ENCODE data around the gene BSN. TPM values are rescaled to one million over a fixed set of nuclear protein-coding genes. Genes with fewer than 3 reads are reported as not detected.
"Not testable (repeated sequence)": the region's sequence is repeated elsewhere in the genome, so short reads cannot be mapped to it uniquely, and the experiment has no call there.

Gene BSN
- total RNA-seq, 4 donors from 2014 or later = under 0.01 to 0.32 (median 0.27) TPM; not detected in 1

DNA sequence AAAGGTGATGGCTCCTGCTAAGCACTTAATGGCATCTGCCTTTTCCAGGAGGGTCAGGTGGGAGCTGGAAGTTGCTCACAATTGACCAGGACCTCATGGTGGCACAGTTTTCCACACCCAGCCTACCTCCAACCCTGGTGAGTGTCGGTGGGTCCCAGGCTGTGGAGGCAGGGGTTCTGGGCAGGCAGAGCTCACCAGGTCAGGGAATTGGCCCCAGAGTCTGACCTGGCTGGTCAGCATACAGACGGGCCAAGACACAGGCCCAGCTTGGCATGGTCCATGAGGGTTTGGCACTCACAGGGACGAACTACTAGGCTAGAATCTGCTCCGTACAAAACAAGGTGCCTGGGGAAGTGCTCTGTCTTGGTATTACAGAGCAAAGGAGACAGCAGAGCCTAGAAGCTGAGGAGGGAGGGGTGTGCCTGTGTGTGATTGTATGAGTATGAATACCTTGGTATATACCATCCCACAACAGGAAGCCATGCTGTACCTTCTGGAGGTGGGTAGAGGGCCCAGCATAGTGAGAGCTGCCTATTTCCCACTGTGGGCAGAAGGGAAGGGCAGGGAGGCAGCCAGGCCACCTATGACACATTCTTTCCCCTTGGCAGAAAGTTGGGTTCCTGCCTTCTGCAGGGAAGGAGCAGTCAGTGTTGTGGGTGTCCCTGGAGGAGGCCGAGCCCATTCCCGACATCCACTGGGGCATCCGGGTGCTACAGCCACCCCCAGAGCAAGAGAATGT is 126.4 kb downstream of the BSN start:
- 89 to 90% methylated on average over 2 to 5 of the region's 7 CpGs for WGBS, 2 donors (ENCODE audit: low coverage in 1 of 2)
- H3K4me1 ChIP-seq = peaks cover 0 to under 1% (median 0%) of the 10 kb centered on the region in 4 donors
- intact Hi-C loops (cut with DNase I; ENCODE audit: low total_unique reads) = no loop called here
- no peaks in the 10 kb centered on the region for H3K9me3 ChIP-seq
- H3K4me3 ChIP-seq = no peak overlapping the region
- in situ Hi-C loops (cut with MboI; ENCODE audit: low pct_ligation_motif_present in 1 of 4, low pct_unique_long_range_greater_than_20kb in 1 of 4, low sequenced_read_pairs in 3 of 4) = no loop called here
- H3K27ac ChIP-seq = no peak overlapping the region
- no peak for DNase-seq
- peaks cover 0 to 67% (median 11%) of the 10 kb centered on the region in 4 donors for H3K36me3 ChIP-seq
- TF ChIP-seq EP300 (IDR thresholded peaks at IDR 0.05; ENCODE audit: low read depth) = no peak
- TF ChIP-seq POLR2AphosphoS5 (IDR thresholded peaks at IDR 0.05) = no peak
- no peak for TF ChIP-seq POLR2A (IDR thresholded peaks at IDR 0.05)
- TF ChIP-seq, protein P1, sequence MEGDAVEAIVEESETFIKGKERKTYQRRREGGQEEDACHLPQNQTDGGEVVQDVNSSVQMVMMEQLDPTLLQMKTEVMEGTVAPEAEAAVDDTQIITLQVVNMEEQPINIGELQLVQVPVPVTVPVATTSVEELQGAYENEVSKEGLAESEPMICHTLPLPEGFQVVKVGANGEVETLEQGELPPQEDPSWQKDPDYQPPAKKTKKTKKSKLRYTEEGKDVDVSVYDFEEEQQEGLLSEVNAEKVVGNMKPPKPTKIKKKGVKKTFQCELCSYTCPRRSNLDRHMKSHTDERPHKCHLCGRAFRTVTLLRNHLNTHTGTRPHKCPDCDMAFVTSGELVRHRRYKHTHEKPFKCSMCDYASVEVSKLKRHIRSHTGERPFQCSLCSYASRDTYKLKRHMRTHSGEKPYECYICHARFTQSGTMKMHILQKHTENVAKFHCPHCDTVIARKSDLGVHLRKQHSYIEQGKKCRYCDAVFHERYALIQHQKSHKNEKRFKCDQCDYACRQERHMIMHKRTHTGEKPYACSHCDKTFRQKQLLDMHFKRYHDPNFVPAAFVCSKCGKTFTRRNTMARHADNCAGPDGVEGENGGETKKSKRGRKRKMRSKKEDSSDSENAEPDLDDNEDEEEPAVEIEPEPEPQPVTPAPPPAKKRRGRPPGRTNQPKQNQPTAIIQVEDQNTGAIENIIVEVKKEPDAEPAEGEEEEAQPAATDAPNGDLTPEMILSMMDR (IDR thresholded peaks at IDR 0.05) = no peak
- no peaks in the 10 kb centered on the region for H3K27me3 ChIP-seq

DNA sequence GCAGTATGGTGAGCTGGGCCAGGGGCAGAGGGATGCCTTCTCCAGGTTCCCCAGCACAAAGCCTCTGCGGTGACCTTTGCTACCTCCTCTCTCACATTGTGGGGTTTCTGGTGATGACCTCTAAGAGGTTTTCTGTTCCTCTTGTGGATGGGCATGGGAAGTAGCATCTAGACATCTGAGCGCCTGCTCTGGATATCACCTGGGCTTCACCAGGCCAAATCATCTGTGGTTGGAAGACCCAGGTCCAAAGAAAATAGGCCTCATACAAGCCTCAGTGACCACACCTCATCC is 126.9 kb downstream of the BSN start:
- 93% methylated on average over 2 of the region's 2 CpGs; no CpG with 5 or more reads in 1 of the 2 donors for WGBS, 2 donors (ENCODE audit: low coverage in 1 of 2)
- in situ Hi-C loops (cut with MboI; ENCODE audit: low pct_ligation_motif_present in 1 of 4, low pct_unique_long_range_greater_than_20kb in 1 of 4, low sequenced_read_pairs in 3 of 4) = no loop called here
- H3K36me3 ChIP-seq = peaks cover 0 to 67% (median 11%) of the 10 kb centered on the region in 4 donors

DNA sequence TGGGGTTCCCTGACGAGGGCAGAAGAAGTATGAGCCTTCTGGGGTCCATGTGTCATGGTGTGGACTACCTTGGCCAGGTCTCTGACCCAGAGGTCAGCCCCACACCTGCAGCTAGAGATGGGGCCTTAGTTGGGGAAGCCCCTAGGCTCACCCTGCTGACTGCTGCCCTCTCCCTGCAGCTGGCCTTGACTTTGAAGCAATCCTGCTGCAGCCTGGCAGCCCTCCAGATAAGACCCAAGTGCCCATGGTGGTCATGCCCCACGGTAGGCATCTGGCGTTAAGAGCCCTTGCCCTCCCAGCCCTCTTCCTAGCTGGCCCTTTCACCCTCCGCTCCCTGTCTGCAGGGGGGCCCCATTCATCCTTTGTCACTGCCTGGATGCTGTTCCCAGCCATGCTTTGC is 127.3 kb downstream of the BSN start:
- no peak for DNase-seq
- WGBS, 2 donors (ENCODE audit: low coverage in 1 of 2) = 91% methylated on average over 4 of the region's 4 CpGs; no CpG with 5 or more reads in 1 of the 2 donors
- Histone ChIP-seq H3K4me3 (no peak overlapping the region), H3K27me3 (no peaks in the 10 kb centered on the region), H3K9me3 (no peaks in the 10 kb centered on the region), H3K36me3 (peaks cover 0 to 67% (median 11%) of the 10 kb centered on the region in 4 donors), H3K27ac (no peak overlapping the region), H3K4me1 (peaks cover 0 to 8% (median 0%) of the 10 kb centered on the region in 4 donors)
- intact Hi-C loops (cut with DNase I; ENCODE audit: low total_unique reads) (no loop called here), in situ Hi-C loops (cut with MboI; ENCODE audit: low pct_ligation_motif_present in 1 of 4, low pct_unique_long_range_greater_than_20kb in 1 of 4, low sequenced_read_pairs in 3 of 4) (no loop called here)
- TF ChIP-seq POLR2A (IDR thresholded peaks at IDR 0.05) = no peak
- TF ChIP-seq, protein P1 (IDR thresholded peaks at IDR 0.05) = no peak
- TF ChIP-seq EP300 (IDR thresholded peaks at IDR 0.05; ENCODE audit: low read depth) = no peak
- TF ChIP-seq POLR2AphosphoS5 (IDR thresholded peaks at IDR 0.05) = no peak

More for the DNA sequence above, 126.9 kb downstream of the BSN start:
- Histone ChIP-seq H3K27me3 (no peaks in the 10 kb centered on the region), H3K9me3 (no peaks in the 10 kb centered on the region), H3K4me1 (peaks cover 0 to 5% (median 0%) of the 10 kb centered on the region in 4 donors), H3K27ac (no peak overlapping the region), H3K4me3 (no peak overlapping the region)
- TF ChIP-seq, protein P1 (IDR thresholded peaks at IDR 0.05) = no peak
- no peak for TF ChIP-seq POLR2AphosphoS5 (IDR thresholded peaks at IDR 0.05)
- no peak for DNase-seq
- intact Hi-C loops (cut with DNase I; ENCODE audit: low total_unique reads) = no loop called here

DNA sequence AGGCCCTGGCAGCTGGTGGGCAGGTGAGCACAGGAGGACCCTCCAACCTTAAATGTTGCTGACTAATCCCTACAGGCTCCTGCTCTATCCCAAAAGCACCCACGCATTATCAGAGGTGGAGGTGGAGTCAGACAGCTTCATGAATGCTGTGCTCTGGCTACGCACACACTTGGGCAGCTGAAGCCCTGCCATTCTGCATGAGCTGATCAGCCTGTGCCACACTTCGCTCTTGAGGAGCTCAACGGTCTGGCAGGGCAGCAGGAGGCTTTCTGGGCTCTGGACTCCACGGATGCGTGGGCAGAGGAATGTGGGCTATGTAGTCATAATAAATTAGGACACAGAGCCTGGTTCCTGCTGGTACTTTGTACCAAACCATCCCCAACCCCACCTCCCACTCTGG is 128.9 kb downstream of the BSN start:
- H3K27me3 ChIP-seq = no peaks in the 10 kb centered on the region
- in situ Hi-C loops (cut with MboI; ENCODE audit: low pct_ligation_motif_present in 1 of 4, low pct_unique_long_range_greater_than_20kb in 1 of 4, low sequenced_read_pairs in 3 of 4) (no loop called here), intact Hi-C loops (cut with DNase I; ENCODE audit: low total_unique reads) (no loop called here)
- TF ChIP-seq, protein P1 (IDR thresholded peaks at IDR 0.05) = no peak
- TF ChIP-seq EP300 (IDR thresholded peaks at IDR 0.05; ENCODE audit: low read depth) (no peak), POLR2AphosphoS5 (IDR thresholded peaks at IDR 0.05) (no peak), POLR2A (IDR thresholded peaks at IDR 0.05) (no peak)
- H3K4me1 ChIP-seq = peaks cover 0 to 12% (median 3%) of the 10 kb centered on the region in 4 donors
- 85% methylated on average over 6 of the region's 6 CpGs; no CpG with 5 or more reads in 1 of the 2 donors for WGBS, 2 donors (ENCODE audit: low coverage in 1 of 2)
- H3K36me3 ChIP-seq = peaks cover 0 to 53% (median 11%) of the 10 kb centered on the region in 4 donors
- H3K27ac ChIP-seq = no peak overlapping the region
- no peak for DNase-seq
- no peaks in the 10 kb centered on the region for H3K9me3 ChIP-seq
- no peak overlapping the region for H3K4me3 ChIP-seq

DNA sequence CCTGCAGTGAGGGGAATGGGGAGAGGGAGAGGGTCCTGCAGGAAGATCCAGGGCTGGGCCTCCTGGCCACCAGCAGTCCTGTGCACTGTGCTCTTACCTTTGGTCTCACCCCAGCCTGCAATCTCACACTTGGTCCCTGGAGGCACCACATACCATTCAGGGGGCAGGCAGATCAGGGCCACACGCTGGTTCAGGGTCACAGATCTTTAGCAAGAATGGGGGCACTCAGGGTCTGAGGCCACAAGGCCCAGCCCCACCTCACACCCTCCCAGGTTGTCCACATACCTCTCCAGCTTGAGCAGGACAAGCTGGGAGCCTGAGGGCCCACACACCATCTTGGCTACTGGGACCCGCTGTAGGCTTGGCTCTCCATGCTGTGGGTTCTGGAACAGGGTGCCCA is 130.2 kb downstream of the BSN start:
- in situ Hi-C loops (cut with MboI; ENCODE audit: low pct_ligation_motif_present in 1 of 4, low pct_unique_long_range_greater_than_20kb in 1 of 4, low sequenced_read_pairs in 3 of 4); H3K27me3 ChIP-seq; H3K27ac ChIP-seq; DNase-seq; H3K4me3 ChIP-seq; intact Hi-C loops (cut with DNase I; ENCODE audit: low total_unique reads); H3K9me3 ChIP-seq: not testable (repeated sequence)
- H3K4me1 ChIP-seq = peaks cover 3 to 17% (median 10%) of the 10 kb centered on the region in 4 donors
- 100% methylated on average over 1 of the region's 2 CpGs; no CpG with 5 or more reads in 1 of the 2 donors for WGBS, 2 donors (ENCODE audit: low coverage in 1 of 2)
- H3K36me3 ChIP-seq = peaks cover 0 to 40% (median 8%) of the 10 kb centered on the region in 4 donors

DNA sequence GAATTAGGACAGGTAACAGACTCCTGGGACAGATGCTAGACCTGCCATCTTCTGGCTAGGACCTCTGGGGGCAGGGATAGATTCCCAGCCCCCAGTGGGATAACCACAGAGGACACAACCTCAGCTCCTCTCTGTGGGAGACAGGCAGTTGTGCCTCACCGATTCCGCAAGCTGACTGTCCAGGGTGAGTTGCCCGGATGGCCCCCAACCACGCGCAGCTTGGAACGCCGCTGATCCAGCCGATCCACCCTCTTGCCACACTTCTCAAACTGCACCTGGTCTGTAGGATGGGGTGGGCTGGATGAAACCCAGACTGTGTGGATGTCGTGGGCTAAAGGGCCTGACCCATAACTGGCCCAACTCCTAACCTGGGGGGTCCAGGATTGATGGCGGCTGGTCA is 130.8 kb downstream of the BSN start:
- intact Hi-C loops (cut with DNase I; ENCODE audit: low total_unique reads); H3K27ac ChIP-seq; H3K9me3 ChIP-seq; in situ Hi-C loops (cut with MboI; ENCODE audit: low pct_ligation_motif_present in 1 of 4, low pct_unique_long_range_greater_than_20kb in 1 of 4, low sequenced_read_pairs in 3 of 4); H3K27me3 ChIP-seq; DNase-seq; H3K4me3 ChIP-seq: not testable (repeated sequence)
- WGBS, 2 donors (ENCODE audit: low coverage in 1 of 2) = 97% methylated on average over 10 of the region's 10 CpGs; no CpG with 5 or more reads in 1 of the 2 donors
- Histone ChIP-seq H3K4me1 (peaks cover 3 to 22% (median 13%) of the 10 kb centered on the region in 4 donors), H3K36me3 (peaks cover 0 to 35% (median 8%) of the 10 kb centered on the region in 4 donors)
